ENCODE data around the gene SLC25A41. TPM values are rescaled to one million over a fixed set of nuclear protein-coding genes. Genes with fewer than 3 reads are reported as not detected.
A peak's percentile ranks its signal among the peaks of the same experiment; 100 is the strongest.

The SLC25A41 gene
- total and polyA plus RNA-seq, 2 donors (not counting 1 experiment from before 2014, with no cell fraction given): 0.30 to 0.48 TPM

DNA sequence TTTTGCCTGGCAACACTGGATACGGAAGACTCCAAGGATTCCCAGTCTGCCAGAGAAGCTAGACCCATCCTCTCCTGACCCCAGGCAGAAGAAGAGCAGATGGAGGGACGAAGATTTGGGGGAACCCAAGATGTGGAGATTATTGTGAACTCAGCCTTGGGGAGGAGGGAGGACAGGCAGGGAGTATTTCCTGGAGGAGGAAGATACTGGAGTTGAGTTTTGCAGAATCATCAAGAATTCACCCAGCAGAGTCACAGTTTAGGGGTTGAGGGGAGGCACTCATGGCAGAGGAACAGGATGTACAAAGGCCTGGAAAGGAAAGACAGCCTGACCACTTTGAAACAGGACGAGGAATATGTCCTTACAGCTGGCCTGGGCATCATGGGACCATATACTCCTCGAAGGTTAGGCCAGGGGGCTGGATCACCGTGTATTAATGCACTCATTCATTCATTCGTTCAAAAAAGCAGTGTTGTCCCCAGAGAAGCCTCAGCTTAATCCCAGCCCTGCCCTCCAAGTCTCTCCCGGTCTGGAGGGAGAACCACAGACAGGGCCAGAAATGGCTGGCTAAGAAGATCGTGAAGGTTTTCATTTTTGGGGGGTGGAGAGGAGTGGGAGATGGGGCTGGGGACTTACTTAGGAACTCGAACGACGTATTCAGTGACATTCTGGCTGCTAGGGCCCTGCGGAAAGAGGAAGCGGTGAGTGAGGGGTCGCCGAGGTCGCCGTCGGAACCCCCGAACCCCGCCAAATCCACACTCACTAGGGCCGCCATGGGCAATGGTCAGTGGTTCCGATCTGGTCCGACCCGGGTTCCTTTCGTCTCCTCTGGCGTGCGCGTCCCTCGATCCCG lies 41.1 kb downstream of the SLC25A41 start:
- DNase-seq: no peak
- no peaks in the 10 kb centered on the region for H3K27me3 Mint-ChIP-seq

More for the DNA sequence above, 41.1 kb downstream of the SLC25A41 start:
- ChIA-PET CTCF (interaction anchor here (0.6 to 1.4 kb wide), 2 partner anchors 20 to 124 kb away, joined by 3 to 5 read pairs; partner anchors contain the start of gene ALKBH7), POLR2A (interaction anchor here (0.6 to 2.7 kb wide), 4 partner anchors 16 to 1223 kb away, joined by 3 to 15 read pairs (median 10); partner anchors contain the start of genes ALKBH7 and KHSRP)
- Histone ChIP-seq H3K27ac (ENCODE audit: low read length in 2 of 2) (peak overlapping the region; percentile 73 to 95), H3K79me2 (ENCODE audit: control insufficient read depth, insufficient read depth, low read length) (peaks cover 19% of the 10 kb centered on the region), H2AFZ (ENCODE audit: insufficient read depth, low read depth, low read length, poor library complexity, severe bottlenecking) (peak overlapping the region; percentile 84), H3K4me1 (ENCODE audit: control insufficient read depth in 2 of 2, insufficient read depth in 2 of 2, low read length in 2 of 2) (peaks cover 15 to 16% of the 10 kb centered on the region in 2 donors), H4K20me1 (ENCODE audit: control insufficient read depth, insufficient read depth, low read length, poor library complexity, severe bottlenecking) (no peaks in the 10 kb centered on the region), H3K9me3 (ENCODE audit: control extremely low read depth in 1 of 3, control insufficient read depth in 2 of 3, insufficient read depth in 1 of 3, low read length in 2 of 3) (no peaks in the 10 kb centered on the region), H3K4me2 (replicated peaks; ENCODE audit: low read depth, low read length, poor library complexity, severe bottlenecking) (peak overlapping the region; percentile 91), H3K9ac (ENCODE audit: low read length) (peak overlapping the region; percentile 92), H3K4me3 (ENCODE audit: control extremely low read depth in 1 of 5, extremely low read depth in 1 of 5, insufficient read depth in 1 of 5, low read depth in 2 of 5, low read length in 4 of 5) (peak overlapping the region; percentile 70 to 91 (median 83)), H3K36me3 (replicated peaks in 1 of 2; ENCODE audit: control extremely low read depth in 1 of 2, control insufficient read depth in 1 of 2, extremely low read depth in 1 of 2, insufficient read depth in 2 of 2, low read length in 1 of 2) (peaks cover 3 to 20% of the 10 kb centered on the region in 2 experiments), H3K27me3 (replicated peaks in 1 of 4; ENCODE audit: control extremely low read depth in 1 of 4, control insufficient read depth in 3 of 4, insufficient read depth in 4 of 4, low read length in 3 of 4) (no peaks in the 10 kb centered on the region)
- 3% methylated on average over 24 of the region's 30 CpGs for WGBS (ENCODE audit: insufficient coverage)
- H3K4me1 Mint-ChIP-seq: peaks cover 26% of the 10 kb centered on the region
- peak overlapping the region; percentile 95 for H3K4me3 Mint-ChIP-seq
- TF ChIP-seq, protein P1, sequence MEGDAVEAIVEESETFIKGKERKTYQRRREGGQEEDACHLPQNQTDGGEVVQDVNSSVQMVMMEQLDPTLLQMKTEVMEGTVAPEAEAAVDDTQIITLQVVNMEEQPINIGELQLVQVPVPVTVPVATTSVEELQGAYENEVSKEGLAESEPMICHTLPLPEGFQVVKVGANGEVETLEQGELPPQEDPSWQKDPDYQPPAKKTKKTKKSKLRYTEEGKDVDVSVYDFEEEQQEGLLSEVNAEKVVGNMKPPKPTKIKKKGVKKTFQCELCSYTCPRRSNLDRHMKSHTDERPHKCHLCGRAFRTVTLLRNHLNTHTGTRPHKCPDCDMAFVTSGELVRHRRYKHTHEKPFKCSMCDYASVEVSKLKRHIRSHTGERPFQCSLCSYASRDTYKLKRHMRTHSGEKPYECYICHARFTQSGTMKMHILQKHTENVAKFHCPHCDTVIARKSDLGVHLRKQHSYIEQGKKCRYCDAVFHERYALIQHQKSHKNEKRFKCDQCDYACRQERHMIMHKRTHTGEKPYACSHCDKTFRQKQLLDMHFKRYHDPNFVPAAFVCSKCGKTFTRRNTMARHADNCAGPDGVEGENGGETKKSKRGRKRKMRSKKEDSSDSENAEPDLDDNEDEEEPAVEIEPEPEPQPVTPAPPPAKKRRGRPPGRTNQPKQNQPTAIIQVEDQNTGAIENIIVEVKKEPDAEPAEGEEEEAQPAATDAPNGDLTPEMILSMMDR (IDR thresholded peaks at IDR 0.05): no peak
- no peak for TF ChIP-seq EZH2 (IDR thresholded peaks at IDR 0.05; ENCODE audit: borderline replicate concordance, insufficient read depth, low read depth, low read length, poor library complexity, severe bottlenecking)
- peak overlapping the region; percentile 97 for H3K27ac Mint-ChIP-seq
- no peak for ATAC-seq (ENCODE audit: low read depth)
- intact Hi-C loops (cut with micrococcal nuclease): loop anchor here (1.0 kb wide), 5 partner anchors 19 to 193 kb away; partner anchors contain the start of gene CLPP
- H3K9me3 Mint-ChIP-seq (ENCODE audit: insufficient read depth): no peaks in the 10 kb centered on the region

Data from B cell (primary cell).